Measurements from ENCODE around the gene LARGE1. TPM values are rescaled to one million over a fixed set of nuclear protein-coding genes. Genes with fewer than 3 reads are reported as not detected.

The LARGE1 gene
- total and polyA plus RNA-seq, 2 of the 13 experiments (the other 11 are each of a cell fraction or from before 2014, with no cell fraction given) = 8.4 to 11.0 TPM

DNA sequence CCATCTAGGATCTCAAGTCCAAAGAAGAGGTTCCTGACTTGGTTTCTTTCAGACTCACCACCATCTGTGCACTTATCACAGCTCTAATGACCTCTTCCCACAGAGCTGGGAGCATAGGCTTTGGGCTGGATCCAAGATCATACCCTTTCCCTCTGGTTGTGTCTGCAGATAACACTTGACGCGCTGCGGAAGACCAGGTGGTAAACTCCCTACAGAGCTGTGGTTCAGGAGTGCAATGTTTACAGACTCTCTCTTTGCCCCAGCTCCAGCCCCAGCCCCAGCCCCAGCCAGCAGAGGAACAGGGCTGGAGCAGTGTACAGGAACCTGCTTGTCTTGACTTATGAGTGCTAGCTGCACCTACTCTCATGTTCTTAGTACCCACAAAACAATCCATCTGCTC, 587.7 kb downstream of the LARGE1 start:
- Histone ChIP-seq H3K9me3 (ENCODE audit: low read length) (no peaks in the 10 kb centered on the region), H3K27ac (ENCODE audit: extremely low read length, insufficient read depth, low read length) (peak overlapping the region; percentile 37), H3K9ac (ENCODE audit: insufficient read depth, low read depth, low read length) (no peak overlapping the region), H4K20me1 (ENCODE audit: insufficient read depth, low read length) (no peaks in the 10 kb centered on the region), H3K4me1 (ENCODE audit: insufficient read depth, low read length) (peaks cover 82% of the 10 kb centered on the region), H3K27me3 (ENCODE audit: control insufficient read depth in 1 of 2, insufficient read depth in 2 of 2, low read length in 2 of 2) (no peaks in the 10 kb centered on the region), H2AFZ (ENCODE audit: low read length) (no peak overlapping the region), H3K79me2 (ENCODE audit: insufficient read depth, low read length) (no peaks in the 10 kb centered on the region), H3K4me2 (ENCODE audit: low read depth, low read length) (no peak overlapping the region), H3K4me3 (replicated peaks in 1 of 3; ENCODE audit: insufficient read depth in 1 of 3, low read depth in 2 of 3, low read length in 3 of 3) (no peak overlapping the region), H3K36me3 (replicated peaks in 1 of 2; ENCODE audit: control insufficient read depth in 1 of 2, insufficient read depth in 2 of 2, low read length in 2 of 2) (peaks cover 0 to 6% of the 10 kb centered on the region in 2 experiments; a peak in 2 of 5 replicates)
- CTCF ChIA-PET (ENCODE audit: low intra/inter-chr PET ratio, low total read pairs) = no interaction called here
- FAIRE-seq (no peak), ATAC-seq (peak; percentile 15; the same call in 1 of the 3 replicates), DNase-seq (ENCODE audit: low spot score) (no peak)
- POLR2A ChIA-PET = no interaction called here
- intact Hi-C loops (cut with micrococcal nuclease; ENCODE audit: unreplicated experiment) = loop anchor here (10.0 kb wide), 1 partner anchor 242 kb away; no protein-coding TSS in a partner anchor
- in situ Hi-C loops (cut with HindIII; ENCODE audit: extremely low pct_ligation_motif_present, low pct_unique_long_range_greater_than_20kb) = no loop called here
- BruUV-seq (replicated peaks) = no TSS peak
- 56% methylated on average over 3 of the region's 3 CpGs for WGBS (ENCODE audit: low lambda C conversion rate)
- no peak for TF ChIP-seq GTF2F1 (IDR thresholded peaks at IDR 0.05; ENCODE audit: low read length)
- TF ChIP-seq POGZ (CRISPR knock-in tag; IDR thresholded peaks at IDR 0.05) = 0 out of 2 replicates have a peak, but pooled peaks have one; percentile 22
- peak; percentile 33; the same call in 1 of the 2 replicates for TF ChIP-seq ZBTB7A (CRISPR knock-in tag; IDR thresholded peaks at IDR 0.05)
- no peak for TF ChIP-seq ZBTB34 (CRISPR knock-in tag; IDR thresholded peaks at IDR 0.05)
- TF ChIP-seq, protein P1, sequence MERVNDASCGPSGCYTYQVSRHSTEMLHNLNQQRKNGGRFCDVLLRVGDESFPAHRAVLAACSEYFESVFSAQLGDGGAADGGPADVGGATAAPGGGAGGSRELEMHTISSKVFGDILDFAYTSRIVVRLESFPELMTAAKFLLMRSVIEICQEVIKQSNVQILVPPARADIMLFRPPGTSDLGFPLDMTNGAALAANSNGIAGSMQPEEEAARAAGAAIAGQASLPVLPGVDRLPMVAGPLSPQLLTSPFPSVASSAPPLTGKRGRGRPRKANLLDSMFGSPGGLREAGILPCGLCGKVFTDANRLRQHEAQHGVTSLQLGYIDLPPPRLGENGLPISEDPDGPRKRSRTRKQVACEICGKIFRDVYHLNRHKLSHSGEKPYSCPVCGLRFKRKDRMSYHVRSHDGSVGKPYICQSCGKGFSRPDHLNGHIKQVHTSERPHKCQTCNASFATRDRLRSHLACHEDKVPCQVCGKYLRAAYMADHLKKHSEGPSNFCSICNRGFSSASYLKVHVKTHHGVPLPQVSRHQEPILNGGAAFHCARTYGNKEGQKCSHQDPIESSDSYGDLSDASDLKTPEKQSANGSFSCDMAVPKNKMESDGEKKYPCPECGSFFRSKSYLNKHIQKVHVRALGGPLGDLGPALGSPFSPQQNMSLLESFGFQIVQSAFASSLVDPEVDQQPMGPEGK (CRISPR knock-in tag; IDR thresholded peaks at IDR 0.05) = peak; percentile 36; the same call in 1 of the 2 replicates
- TF ChIP-seq SALL1 (CRISPR knock-in tag; IDR thresholded peaks at IDR 0.05) = peak; percentile 37; the same call in 1 of the 2 replicates
- TF ChIP-seq, protein P2, sequence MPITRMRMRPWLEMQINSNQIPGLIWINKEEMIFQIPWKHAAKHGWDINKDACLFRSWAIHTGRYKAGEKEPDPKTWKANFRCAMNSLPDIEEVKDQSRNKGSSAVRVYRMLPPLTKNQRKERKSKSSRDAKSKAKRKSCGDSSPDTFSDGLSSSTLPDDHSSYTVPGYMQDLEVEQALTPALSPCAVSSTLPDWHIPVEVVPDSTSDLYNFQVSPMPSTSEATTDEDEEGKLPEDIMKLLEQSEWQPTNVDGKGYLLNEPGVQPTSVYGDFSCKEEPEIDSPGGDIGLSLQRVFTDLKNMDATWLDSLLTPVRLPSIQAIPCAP (CRISPR knock-in tag; IDR thresholded peaks at IDR 0.05; ENCODE audit: low read depth) = no peak
- TF ChIP-seq FOXA3 (CRISPR knock-in tag; IDR thresholded peaks at IDR 0.05) = 0 out of 2 replicates have a peak, but pooled peaks have one; percentile 24
- TF ChIP-seq ZFX (CRISPR knock-in tag; IDR thresholded peaks at IDR 0.05; ENCODE audit: low read depth) = no peak
- no peak for TF ChIP-seq PCBP1 (IDR thresholded peaks at IDR 0.05; ENCODE audit: borderline replicate concordance, low read depth, low read length)
- TF ChIP-seq ERF (CRISPR knock-in tag; IDR thresholded peaks at IDR 0.05) = no peak
- TF ChIP-seq, protein P3, sequence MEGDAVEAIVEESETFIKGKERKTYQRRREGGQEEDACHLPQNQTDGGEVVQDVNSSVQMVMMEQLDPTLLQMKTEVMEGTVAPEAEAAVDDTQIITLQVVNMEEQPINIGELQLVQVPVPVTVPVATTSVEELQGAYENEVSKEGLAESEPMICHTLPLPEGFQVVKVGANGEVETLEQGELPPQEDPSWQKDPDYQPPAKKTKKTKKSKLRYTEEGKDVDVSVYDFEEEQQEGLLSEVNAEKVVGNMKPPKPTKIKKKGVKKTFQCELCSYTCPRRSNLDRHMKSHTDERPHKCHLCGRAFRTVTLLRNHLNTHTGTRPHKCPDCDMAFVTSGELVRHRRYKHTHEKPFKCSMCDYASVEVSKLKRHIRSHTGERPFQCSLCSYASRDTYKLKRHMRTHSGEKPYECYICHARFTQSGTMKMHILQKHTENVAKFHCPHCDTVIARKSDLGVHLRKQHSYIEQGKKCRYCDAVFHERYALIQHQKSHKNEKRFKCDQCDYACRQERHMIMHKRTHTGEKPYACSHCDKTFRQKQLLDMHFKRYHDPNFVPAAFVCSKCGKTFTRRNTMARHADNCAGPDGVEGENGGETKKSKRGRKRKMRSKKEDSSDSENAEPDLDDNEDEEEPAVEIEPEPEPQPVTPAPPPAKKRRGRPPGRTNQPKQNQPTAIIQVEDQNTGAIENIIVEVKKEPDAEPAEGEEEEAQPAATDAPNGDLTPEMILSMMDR (CRISPR knock-in tag; IDR thresholded peaks at IDR 0.05) = no peak
- TF ChIP-seq KLF16 (CRISPR knock-in tag; IDR thresholded peaks at IDR 0.05) = no peak
- no peak for TF ChIP-seq YEATS4 (CRISPR knock-in tag; IDR thresholded peaks at IDR 0.05; ENCODE audit: borderline replicate concordance)
- no peak for TF ChIP-seq ZFP36L1 (CRISPR knock-in tag; IDR thresholded peaks at IDR 0.05)
- TF ChIP-seq KDM3A (CRISPR knock-in tag; IDR thresholded peaks at IDR 0.05; ENCODE audit: low read depth) = no peak
